Mesangial cell (primary cell): ENCODE results near the gene CPNE9. TPM values are rescaled to one million over a fixed set of nuclear protein-coding genes. Genes with fewer than 3 reads are reported as not detected.

Source experiments
- total RNA-seq: library from RNA; depleted of rRNA; stranded (reverse); fragments of >200 nt; gene quantifications from 2 replicates; pipeline ENCODE4 v1.2.3, GENCODE V29; 2015

The CPNE9 gene, protein sequence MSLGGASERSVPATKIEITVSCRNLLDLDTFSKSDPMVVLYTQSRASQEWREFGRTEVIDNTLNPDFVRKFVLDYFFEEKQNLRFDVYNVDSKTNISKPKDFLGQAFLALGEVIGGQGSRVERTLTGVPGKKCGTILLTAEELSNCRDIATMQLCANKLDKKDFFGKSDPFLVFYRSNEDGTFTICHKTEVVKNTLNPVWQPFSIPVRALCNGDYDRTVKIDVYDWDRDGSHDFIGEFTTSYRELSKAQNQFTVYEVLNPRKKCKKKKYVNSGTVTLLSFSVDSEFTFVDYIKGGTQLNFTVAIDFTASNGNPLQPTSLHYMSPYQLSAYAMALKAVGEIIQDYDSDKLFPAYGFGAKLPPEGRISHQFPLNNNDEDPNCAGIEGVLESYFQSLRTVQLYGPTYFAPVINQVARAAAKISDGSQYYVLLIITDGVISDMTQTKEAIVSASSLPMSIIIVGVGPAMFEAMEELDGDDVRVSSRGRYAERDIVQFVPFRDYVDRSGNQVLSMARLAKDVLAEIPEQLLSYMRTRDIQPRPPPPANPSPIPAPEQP
- total RNA-seq, result not detected in 2 replicates

GRCh38 chr3:9703736-9704346 lies at the start of gene CPNE9:
TSS of gene CPNE9 (plus strand) at chr3:9703833. CDS start at chr3:9703997, 164 bp downstream.

DNA sequence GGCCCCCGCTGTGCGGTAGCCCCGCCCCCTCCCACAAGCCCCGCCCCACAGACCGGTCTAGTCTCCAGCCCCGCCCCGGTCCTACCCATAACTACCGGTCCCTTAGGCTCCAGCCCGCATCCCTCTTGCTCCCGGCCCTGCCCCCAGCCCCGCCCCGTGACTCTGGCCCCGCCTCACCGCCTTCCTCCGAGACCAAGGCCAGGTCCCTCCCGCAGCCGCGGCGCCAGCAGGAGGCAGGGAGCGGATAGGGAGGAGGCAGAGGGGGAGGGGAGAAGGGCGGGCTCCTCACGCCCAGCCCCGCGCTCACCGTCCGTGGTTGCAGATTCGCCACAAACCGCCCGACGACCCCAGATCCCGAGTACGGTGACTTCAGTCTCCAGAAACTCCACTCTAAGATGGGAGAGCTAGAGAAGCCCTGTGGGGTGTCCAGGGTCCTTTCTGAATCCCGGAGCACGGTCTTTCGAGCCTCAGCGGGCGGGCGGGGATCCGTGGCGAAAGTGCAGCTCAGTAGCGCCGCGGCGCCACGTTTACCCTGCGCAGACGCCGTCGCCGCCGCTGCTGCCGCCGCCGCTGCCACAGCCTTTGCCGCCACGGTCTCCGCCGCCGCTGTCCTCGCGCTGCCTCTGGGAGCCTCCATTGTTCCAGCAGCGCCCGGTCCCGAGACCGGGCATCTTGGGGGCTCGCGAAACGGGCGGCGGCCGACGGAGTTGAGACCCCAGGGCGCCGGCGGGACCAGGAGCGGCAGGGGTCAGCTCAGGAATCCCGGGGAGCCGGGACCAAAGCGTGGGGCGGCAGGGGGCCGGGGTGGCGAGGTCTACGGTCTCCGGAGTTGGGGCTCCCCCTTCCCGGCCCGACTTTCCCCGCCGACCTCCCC lies 27.8 kb downstream of the CPNE9 start, which contains the start of gene BRPF1:
Gene BRPF1, plus strand, starts transcription at position 530 of the 874 bp plus-strand sequence. CDS start 2,406 bp downstream, outside the sequence.

DNA sequence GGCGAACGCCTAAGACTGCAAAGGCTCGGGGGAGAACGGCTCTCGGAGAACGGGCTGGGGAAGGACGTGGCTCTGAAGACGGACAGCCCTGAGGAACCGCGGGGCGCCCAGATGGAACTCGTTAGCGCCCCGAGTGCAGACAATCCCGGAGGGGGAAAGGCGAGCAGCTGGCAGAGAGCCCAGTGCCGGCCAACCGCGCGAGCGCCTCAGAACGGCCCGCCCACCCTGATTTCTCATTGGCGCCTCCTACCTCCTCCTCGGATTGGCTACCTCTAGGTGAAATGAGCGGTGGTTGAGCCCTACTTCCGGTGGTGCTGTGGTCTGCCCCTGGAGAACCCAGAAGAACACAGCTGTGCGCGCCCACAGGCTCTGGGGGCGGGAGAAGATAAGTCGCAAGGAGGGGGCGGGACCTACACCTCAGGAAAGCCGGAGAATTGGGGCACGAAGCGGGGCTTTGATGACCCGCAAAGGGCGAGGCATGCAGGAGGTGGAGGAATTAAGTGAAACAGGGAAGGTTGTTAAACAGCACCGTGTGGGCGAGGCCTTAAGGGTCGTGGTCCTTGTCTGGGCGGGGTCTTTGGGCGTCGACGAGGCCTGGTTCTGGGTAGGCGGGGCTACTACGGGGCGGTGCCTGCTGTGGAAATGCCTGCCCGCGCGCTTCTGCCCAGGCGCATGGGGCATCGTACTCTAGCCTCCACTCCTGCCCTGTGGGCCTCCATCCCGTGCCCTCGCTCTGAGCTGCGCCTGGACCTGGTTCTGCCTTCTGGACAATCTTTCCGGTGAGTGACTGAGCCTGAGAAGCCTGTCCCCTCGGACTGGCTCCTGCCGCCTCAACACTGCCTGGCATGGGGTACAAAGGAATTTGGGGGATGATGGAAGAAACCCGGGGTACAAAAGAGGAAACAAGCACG lies 46.3 kb downstream of the CPNE9 start, which contains the start of gene OGG1:
Gene OGG1, plus strand, starts transcription at position 308 of the 911 bp plus-strand sequence. Its CDS starts 335 bp downstream, at position 643.

GRCh38 chr3:9769426-9770275 lies 66.0 kb downstream of the CPNE9 start, which contains the start of gene CAMK1:
TSS of gene CAMK1 (minus strand) at chr3:9769947. CDS start at chr3:9767749, 2,198 bp downstream.

Other genes starting within 250 kb of the CPNE9 start
- gene LHFPL4, start 150.0 kb upstream of the CPNE9 start, total RNA-seq, result not detected in 2 replicates
- 25.9 and 41.2 TPM in 2 replicates for gene MTMR14, start 54.3 kb upstream of the CPNE9 start, total RNA-seq
- gene BRPF1, start 27.9 kb downstream of the CPNE9 start, total RNA-seq, result 15.0 and 16.1 TPM in 2 replicates
- gene OGG1, start 46.1 kb downstream of the CPNE9 start, total RNA-seq, result 26.5 and 28.7 TPM in 2 replicates
- gene CAMK1, start 66.1 kb downstream of the CPNE9 start, total RNA-seq, result 24.8 and 27.4 TPM in 2 replicates
- gene TADA3, start 88.6 kb downstream of the CPNE9 start, total RNA-seq, result 75.3 and 108 TPM in 2 replicates
- gene ARPC4, start 89.2 kb downstream of the CPNE9 start, total RNA-seq, result 175 and 268 TPM in 2 replicates
- gene TTLL3, start 106.4 kb downstream of the CPNE9 start, total RNA-seq, result 3.7 and 27.9 TPM in 2 replicates
- 49.3 and 59.6 TPM in 2 replicates for gene RPUSD3, start 140.2 kb downstream of the CPNE9 start, total RNA-seq
- gene CIDEC, start 176.4 kb downstream of the CPNE9 start, total RNA-seq, result 0.13 TPM in 1 of 2 replicates, not detected in the other
- 32.4 and 33.8 TPM in 2 replicates for gene JAGN1, start 186.8 kb downstream of the CPNE9 start, total RNA-seq
- gene IL17RE, start 199.0 kb downstream of the CPNE9 start, total RNA-seq, result 1.1 and 4.6 TPM in 2 replicates
- gene IL17RC, start 213.3 kb downstream of the CPNE9 start, total RNA-seq, result 34.7 and 59.3 TPM in 2 replicates
- gene CRELD1, start 230.0 kb downstream of the CPNE9 start, total RNA-seq, result 21.0 and 37.3 TPM in 2 replicates
- 0.98 and 6.0 TPM in 2 replicates for gene PRRT3, start 248.6 kb downstream of the CPNE9 start, total RNA-seq